ENCODE measurements around the gene ATP6V1C2. TPM values are rescaled to one million over a fixed set of nuclear protein-coding genes. Genes with fewer than 3 reads are reported as not detected.

Gene ATP6V1C2
- total and polyA plus RNA-seq, 11 donors = 0.32 to 2.1 (median 0.48) TPM; not detected in 1

DNA sequence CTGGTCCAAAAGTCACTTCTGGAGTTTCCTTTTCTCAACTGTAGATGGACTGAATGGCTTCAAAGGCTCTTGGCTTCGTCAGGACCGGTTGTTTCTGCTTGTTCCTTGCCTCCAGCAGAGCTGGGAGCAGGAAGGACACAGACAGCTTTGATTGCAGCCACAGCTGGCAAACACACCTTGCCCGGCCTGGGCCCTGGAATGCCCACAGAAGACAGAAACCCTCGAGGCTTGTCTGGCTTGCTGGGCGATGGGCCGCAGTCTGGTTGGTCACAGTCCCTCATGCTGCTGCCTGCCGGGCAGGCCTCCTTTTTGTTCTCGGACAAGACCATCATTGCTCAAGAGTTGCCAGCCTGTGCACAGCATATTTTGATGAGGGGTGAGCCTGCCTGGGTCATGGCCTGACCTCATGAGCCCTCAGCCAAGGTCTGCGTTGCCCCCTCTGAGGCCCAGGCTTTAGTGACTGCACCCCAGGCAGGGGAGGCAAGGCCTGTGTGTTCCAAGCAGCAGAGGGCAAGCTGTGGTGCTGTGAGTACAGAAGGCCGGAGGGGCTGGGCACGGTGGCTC, 37.8 kb downstream of the ATP6V1C2 start:
- WGBS, 4 donors = 87 to 95% (median 90%) methylated on average over 8 to 11 of the region's 11 CpGs
- peaks cover 0 to 8% (median 0%) of the 10 kb centered on the region in 9 donors for H3K27me3 ChIP-seq

DNA sequence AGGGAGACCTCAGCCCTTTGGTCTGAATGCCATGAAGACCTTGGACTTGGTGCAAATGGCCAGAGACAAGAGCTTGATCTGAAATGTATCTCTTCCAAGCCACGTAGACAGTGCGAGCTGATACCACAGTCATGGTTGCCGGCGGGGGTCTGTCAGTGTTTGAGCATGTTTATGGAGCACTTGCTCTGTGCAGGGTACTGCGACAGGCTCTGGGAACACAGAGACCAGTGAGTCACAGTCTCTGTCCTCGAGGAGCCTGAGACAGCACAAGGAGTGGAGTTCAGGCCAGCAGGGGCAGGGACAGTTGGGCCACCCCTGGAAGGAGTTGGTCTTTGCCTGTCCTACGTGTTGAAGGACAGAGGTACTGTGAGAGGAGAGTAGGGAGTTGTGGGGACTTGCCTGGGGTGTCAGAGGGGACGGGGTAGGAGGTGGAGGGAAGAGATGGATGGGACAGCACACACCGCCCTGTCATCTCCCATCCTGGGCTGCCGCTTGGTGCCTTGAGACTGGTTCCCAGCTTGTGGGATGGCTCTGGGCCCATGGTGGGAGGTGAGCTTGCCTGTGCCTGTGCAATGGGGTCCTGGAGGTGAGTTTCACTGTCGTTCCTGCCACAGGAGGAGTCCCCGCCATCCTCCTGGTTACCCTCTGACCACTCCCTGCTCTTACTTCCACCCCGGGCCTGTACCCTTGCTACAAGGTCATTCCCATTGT, 39.5 kb downstream of the ATP6V1C2 start:
- DNase-seq = no peak
- H3K27me3 ChIP-seq = peaks cover 0 to 8% (median 0%) of the 10 kb centered on the region in 9 donors
- no peak for TF ChIP-seq POLR2A (IDR thresholded peaks at IDR 0.05)
- TF ChIP-seq, protein P1, sequence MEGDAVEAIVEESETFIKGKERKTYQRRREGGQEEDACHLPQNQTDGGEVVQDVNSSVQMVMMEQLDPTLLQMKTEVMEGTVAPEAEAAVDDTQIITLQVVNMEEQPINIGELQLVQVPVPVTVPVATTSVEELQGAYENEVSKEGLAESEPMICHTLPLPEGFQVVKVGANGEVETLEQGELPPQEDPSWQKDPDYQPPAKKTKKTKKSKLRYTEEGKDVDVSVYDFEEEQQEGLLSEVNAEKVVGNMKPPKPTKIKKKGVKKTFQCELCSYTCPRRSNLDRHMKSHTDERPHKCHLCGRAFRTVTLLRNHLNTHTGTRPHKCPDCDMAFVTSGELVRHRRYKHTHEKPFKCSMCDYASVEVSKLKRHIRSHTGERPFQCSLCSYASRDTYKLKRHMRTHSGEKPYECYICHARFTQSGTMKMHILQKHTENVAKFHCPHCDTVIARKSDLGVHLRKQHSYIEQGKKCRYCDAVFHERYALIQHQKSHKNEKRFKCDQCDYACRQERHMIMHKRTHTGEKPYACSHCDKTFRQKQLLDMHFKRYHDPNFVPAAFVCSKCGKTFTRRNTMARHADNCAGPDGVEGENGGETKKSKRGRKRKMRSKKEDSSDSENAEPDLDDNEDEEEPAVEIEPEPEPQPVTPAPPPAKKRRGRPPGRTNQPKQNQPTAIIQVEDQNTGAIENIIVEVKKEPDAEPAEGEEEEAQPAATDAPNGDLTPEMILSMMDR (IDR thresholded peaks at IDR 0.05) = no peak
- H3K4me3 ChIP-seq = no peak overlapping the region
- H3K27ac ChIP-seq = no peak overlapping the region
- H3K4me1 ChIP-seq = peaks cover 0 to 11% (median 0%) of the 10 kb centered on the region in 12 donors
- 82 to 90% (median 90%) methylated on average over 13 of the region's 13 CpGs for WGBS, 4 donors
- intact Hi-C loops (cut with DNase I) = no loop called here
- ATAC-seq = no peak
- no peaks in the 10 kb centered on the region for H3K36me3 ChIP-seq
- H3K9me3 ChIP-seq = no peaks in the 10 kb centered on the region

More for the DNA sequence above, 37.8 kb downstream of the ATP6V1C2 start:
- TF ChIP-seq POLR2A (IDR thresholded peaks at IDR 0.05) = no peak
- Histone ChIP-seq H3K27ac (no peak overlapping the region), H3K4me1 (peaks cover 0 to 11% (median 0%) of the 10 kb centered on the region in 12 donors), H3K36me3 (no peaks in the 10 kb centered on the region), H3K4me3 (no peak overlapping the region), H3K9me3 (no peaks in the 10 kb centered on the region)
- intact Hi-C loops (cut with DNase I) = no loop called here
- no peak for ATAC-seq
- no peak for DNase-seq

DNA sequence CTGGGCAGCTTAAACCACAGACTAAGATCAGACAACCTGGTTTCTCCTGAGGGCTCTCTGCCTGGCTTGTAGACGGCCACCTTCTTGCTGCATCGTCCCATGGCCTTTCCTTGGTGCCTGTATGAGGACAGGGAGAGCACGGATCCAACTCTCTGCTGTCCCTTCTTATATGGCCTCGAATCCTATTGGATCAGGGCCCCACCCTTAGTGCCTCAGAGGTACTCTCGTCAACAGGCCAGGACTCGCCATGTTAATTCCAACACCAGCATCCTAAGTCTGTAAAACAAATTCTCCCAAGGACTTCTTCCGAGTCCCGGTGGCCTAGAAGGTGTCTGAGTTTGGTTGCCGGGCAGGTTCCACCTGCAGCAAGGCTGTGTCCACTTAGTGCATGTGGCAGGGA, 40.2 kb downstream of the ATP6V1C2 start:
- intact Hi-C loops (cut with DNase I) = no loop called here
- H3K9me3 ChIP-seq = no peaks in the 10 kb centered on the region
- no peak for DNase-seq
- TF ChIP-seq, protein P1 (IDR thresholded peaks at IDR 0.05) = no peak
- TF ChIP-seq POLR2A (IDR thresholded peaks at IDR 0.05) = no peak
- no peak overlapping the region for H3K4me3 ChIP-seq
- H3K27ac ChIP-seq = no peak overlapping the region
- no peaks in the 10 kb centered on the region for H3K36me3 ChIP-seq
- ATAC-seq = no peak
- peaks cover 0 to 11% (median 0%) of the 10 kb centered on the region in 12 donors for H3K4me1 ChIP-seq
- 81 to 92% (median 84%) methylated on average over 7 to 9 of the region's 9 CpGs for WGBS, 4 donors
- H3K27me3 ChIP-seq = peaks cover 0 to 8% (median 0%) of the 10 kb centered on the region in 9 donors

DNA sequence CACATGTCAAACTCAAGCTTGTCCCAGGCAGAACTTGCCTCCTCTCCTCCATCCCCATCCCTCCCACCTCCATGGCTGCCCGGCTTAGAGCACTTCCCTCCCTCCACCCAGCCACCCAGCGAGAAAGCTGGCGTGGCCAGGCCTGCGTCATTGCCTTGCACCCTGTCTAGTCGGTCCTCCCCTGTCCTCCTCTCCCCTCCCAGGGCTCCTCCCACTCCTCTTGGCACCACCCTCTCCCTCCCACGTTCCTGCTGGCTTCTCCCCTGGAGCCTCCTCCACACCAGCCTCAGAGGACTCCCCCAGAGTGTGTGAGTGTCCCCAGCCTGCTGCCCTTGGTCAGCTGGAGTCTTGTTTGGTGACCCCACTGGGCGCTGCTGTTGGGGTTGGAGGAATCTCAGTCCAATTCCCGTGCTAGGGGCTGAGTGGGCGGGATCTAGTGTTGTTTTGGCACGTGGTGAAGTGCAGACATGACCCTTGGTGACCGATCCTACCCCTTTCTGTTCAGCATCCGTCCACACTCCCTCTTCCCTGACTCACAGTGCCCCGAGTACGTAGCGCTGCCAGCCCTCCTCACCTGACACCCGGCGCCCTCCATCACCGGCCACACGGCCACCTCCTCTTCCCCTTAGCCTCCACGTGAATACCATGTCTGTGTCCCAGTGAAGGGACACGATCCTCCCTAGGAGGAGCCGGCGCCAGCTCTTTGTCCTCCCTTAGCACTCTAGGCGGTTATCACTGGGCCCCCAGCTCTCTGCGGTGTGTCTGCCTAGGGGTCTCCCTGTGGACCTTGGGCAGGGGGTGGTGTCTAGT, 41.4 kb downstream of the ATP6V1C2 start:
- Histone ChIP-seq H3K36me3 (no peaks in the 10 kb centered on the region), H3K4me3 (peak overlapping the region in 5 of 12 donors; percentile 4 to 19 (median 18)), H3K4me1 (peaks cover 0 to 11% (median 0%) of the 10 kb centered on the region in 12 donors), H3K27ac (no peak overlapping the region), H3K9me3 (no peaks in the 10 kb centered on the region), H3K27me3 (no peaks in the 10 kb centered on the region)
- intact Hi-C loops (cut with DNase I) = no loop called here
- peak in 4 of 5 donors; percentile 30 to 82 (median 40) for DNase-seq
- 18 to 35% (median 23%) methylated on average over 23 to 25 of the region's 25 CpGs for whole genome bisulfite sequencing, 4 donors
- peak; percentile 58 to 90 (median 82) for ATAC-seq
- TF ChIP-seq, protein P1 (IDR thresholded peaks at IDR 0.05) = no peak
- no peak for TF ChIP-seq POLR2A (IDR thresholded peaks at IDR 0.05)

Measured in heart left ventricle (tissue), 16 donors.